GM18498 (cell line): Measurements from ENCODE around the gene AP3M1.

ENCODE experiments used
- ATAC-seq: cut with Tn5 transposase; IDR thresholded peaks from one replicate; pipeline ENCODE4 v1.9.1; 2021; ENCODE audit warnings: mild to moderate bottlenecking, moderate library complexity; ENCODE audit not compliant: unreplicated experiment

Gene AP3M1

DNA sequence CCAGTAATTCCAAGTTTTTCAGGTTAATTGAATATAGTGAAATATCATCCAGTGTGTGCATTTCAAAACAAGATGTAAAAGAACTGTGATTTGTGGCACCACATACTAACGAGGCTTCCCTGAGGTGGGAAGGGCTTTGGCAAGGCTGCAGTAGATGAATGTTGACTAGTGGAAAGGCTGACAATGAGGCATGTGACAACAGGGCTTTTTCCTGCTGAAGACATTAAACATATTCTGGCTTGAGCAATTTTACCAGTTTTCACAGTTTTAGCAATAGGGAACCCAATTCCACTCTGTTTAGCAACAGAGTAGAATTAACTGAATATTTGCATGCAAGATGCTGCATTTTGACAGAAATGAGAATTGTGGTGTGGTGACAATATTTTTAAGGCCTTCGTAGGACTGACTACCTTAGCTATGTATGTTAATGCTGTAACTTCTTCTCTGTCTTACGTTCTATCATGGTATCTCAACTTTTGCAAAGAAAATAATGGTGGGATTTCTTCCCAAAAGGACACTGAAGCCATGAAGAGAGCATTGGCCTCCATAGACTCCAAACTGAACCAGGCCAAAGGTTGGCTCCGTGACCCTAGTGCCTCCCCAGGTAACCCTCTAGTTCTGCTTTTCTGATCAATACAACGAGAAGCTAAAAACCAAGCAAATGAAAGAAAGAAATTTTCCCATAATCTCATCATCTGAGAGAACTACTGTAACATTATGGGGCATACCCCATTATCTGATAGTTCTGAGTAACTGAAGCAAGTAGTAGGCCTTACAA is 68.5 kb downstream of the AP3M1 start:
- ATAC-seq = no peak

DNA sequence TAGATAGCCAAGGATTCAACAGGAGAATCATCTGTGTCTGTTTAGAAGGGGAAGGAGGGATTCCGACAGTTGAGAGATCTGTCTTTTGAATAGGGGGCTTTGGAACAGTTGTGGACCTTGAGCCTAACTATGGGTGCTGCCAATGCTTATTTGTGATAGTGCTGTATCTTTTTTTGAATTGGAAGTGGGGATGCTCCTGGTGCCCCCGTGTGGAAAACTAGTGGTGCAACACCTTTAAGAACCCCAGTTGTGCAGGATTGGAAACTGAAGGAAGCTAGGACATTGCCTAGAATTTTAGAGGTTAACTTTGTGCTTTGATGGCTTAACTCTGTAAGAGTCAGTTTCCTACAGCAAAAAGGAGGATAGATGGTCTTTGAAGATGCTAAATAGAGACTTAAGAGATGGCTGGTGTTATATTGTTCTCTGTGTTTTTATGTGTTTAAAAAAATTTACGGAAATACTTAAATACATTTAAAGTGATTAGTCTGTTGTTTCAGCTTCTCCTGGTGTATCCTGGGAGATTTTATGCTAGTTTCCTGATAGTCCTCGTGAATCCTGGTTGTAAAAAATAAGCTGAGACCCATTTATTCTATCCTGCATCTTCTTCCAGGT is 69.3 kb downstream of the AP3M1 start:
- no peak for ATAC-seq

GRCh38 chr10:74079936-74080590 is 70.6 kb downstream of the AP3M1 start:
- ATAC-seq = no peak

DNA sequence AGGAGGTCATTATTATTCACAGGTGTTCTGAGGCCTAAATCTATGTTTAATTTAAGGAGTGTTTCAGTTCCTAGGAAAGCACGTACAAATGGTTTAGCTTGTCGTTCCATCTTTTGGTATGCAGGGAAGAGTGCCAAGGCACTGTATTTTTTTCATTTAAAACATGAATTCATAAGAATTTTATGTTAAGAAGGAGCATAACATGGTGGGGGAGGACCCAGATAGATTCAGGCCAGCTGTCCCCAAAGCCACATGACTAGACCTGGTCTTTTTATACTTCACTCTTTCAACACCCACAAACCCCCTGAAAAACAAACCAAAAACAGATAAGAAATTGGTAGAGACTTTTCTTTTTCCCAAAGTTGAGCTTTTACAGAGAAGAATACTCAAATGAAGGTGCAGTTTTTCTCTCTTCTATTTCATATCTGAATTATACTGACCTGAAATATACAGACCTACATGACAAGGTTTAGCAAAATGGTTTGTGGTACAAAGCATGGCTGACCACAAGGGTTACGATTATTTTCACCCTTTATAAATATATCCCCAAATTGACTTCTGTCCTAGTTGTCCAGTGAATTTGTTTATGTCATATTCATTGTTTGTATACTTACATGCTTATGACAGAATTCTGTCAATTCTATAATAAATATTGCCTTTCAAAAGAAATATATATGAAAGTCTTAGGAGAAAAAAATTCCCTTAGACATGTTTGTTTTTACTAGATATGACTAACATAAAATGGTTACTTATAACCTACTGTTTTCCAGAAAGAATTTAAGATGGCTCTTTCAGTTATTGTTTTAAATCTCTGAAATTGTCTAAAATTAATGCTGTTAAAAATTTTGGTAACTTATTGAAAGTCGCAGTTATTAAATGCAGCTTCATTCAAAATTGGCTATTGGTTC is 71.3 kb downstream of the AP3M1 start:
- ATAC-seq = no peak

GRCh38 chr10:74078037-74078436 is 72.6 kb downstream of the AP3M1 start:
- peak; percentile 59 for ATAC-seq

GRCh38 chr10:74077416-74077815 is 73.2 kb downstream of the AP3M1 start:
- ATAC-seq = no peak

GRCh38 chr10:74076961-74077360 is 73.7 kb downstream of the AP3M1 start:
- ATAC-seq = no peak

DNA sequence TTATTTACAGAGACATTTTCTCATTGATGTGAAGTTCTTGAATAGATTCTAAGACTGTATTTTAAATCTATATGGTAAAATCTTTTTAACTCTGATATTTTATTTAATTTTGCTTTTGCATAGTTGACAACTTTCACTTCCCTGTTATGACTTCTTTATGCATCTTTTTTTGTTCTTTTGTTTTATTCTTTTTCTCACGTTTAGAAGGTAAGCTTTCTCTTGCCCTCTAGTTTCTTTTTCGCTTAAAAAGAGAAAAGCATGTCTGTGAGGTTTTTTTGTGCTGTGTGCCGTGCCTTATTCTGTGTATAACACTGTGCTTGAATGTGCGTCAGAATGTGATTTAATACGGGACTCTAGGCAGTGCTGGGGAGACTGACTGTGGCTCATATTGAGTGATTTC is 74.7 kb downstream of the AP3M1 start:
- ATAC-seq = no peak

GRCh38 chr10:74072503-74072902 is 78.1 kb downstream of the AP3M1 start:
- no peak for ATAC-seq

DNA sequence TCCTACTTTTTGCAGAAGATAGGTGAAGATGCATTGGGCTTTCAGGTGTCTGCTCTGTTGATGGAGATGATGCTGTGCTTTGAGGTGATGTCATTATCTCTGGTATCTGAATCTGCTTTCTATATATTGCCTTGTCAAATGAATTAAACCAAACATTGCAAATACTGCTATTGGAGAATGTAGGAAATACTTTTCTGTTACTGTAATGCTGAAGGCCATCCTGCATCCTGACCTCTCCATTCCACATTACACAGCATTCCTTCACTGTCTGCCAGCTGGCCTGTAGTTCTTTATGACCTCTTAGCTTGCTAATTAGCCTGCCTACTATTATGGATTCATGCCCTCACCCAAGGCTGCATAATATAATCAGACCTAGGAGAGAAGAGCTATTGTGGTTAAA is 79.5 kb downstream of the AP3M1 start:
- no peak for ATAC-seq
